Activated T-cell treated with anti-CD3 and anti-CD28 coated beads, Interleukin-2, amount 50 U/mL, for 48 hours (primary cell): ENCODE results near the gene TUBA1C.
"Not testable (repeated sequence)": the region's sequence is repeated elsewhere in the genome, so short reads cannot be mapped to it uniquely, and the experiment has no call there.

Source experiments
- DNase-seq, 2 experiments: peaks; one replicate each; pipeline ENCODE4 v3.0.0-alpha.2; 2020

The TUBA1C gene

GRCh38 chr12:49264873-49265792 is at the start of gene TUBA1C:
TUBA1C (plus strand) TSS chr12:49265082; CDS start chr12:49265182, 100 bp downstream.
- peak; percentile 94 to 97 for DNase-seq

GRCh38 chr12:49219417-49220026 is 45.4 kb upstream of the TUBA1C start:
- DNase-seq, result no peak

GRCh38 chr12:49220972-49221371 is 43.9 kb upstream of the TUBA1C start:
- no peak for DNase-seq

GRCh38 chr12:49223122-49223521 is 41.8 kb upstream of the TUBA1C start:
- no peak for DNase-seq

GRCh38 chr12:49223590-49224369 is 41.1 kb upstream of the TUBA1C start:
- DNase-seq, result no peak

GRCh38 chr12:49225576-49226166 is 39.2 kb upstream of the TUBA1C start:
- DNase-seq, result no peak

- DNase-seq, result no peak
Observed at GRCh38 chr12:49227713-49228112, 37.2 kb upstream of the TUBA1C start.

GRCh38 chr12:49228653-49229052 is 36.2 kb upstream of the TUBA1C start:
- no peak for DNase-seq

- no peak for DNase-seq
Observed at GRCh38 chr12:49230176-49230804, 34.6 kb upstream of the TUBA1C start.

GRCh38 chr12:49230805-49231194 is 34.1 kb upstream of the TUBA1C start:
- DNase-seq, result no peak

- no peak for DNase-seq
Observed at GRCh38 chr12:49231878-49232655, 32.8 kb upstream of the TUBA1C start.

- no peak for DNase-seq
Observed at GRCh38 chr12:49232940-49233841, 31.7 kb upstream of the TUBA1C start.

- peak; percentile 36 to 37 for DNase-seq
Observed at GRCh38 chr12:49233842-49234526, 30.9 kb upstream of the TUBA1C start.

GRCh38 chr12:49236423-49236822 is 28.5 kb upstream of the TUBA1C start:
- DNase-seq, result no peak

GRCh38 chr12:49243631-49244030 is 21.3 kb upstream of the TUBA1C start:
- DNase-seq, result no peak

- DNase-seq, result no peak
Observed at GRCh38 chr12:49244176-49244575, 20.7 kb upstream of the TUBA1C start.

- DNase-seq, result no peak
Observed at GRCh38 chr12:49251357-49251756, 13.5 kb upstream of the TUBA1C start.

- DNase-seq, result no peak
Observed at GRCh38 chr12:49253033-49253623, 11.8 kb upstream of the TUBA1C start.

- not testable (repeated sequence) for DNase-seq
Observed at GRCh38 chr12:49255456-49255855, 9.4 kb upstream of the TUBA1C start.
